OCI-LY1 (cell line): ENCODE measurements around the gene PLXDC1.

Experiments used
- H2AFZ ChIP-seq: fragments of 200-600 bp; sonication (generic), shearing (Covaris generic); 2 replicates; pipeline ENCODE4 v1.6.0; 2014; ENCODE audit warnings: antibody characterized with exemption, mild to moderate bottlenecking, low read length
- H3F3A ChIP-seq: fragments of 200-600 bp; sonication (generic), shearing (Covaris generic); 2 replicates; pipeline ENCODE4 v1.6.0; 2014; ENCODE audit warnings: mild to moderate bottlenecking, antibody characterized with exemption, low read length, moderate library complexity; ENCODE audit not compliant: insufficient read depth
- H3K27ac ChIP-seq: fragments of 200-600 bp; sonication (generic); 2 replicates; pipeline ENCODE4 v1.5.1; 2014; ENCODE audit warnings: low read length, mixed run types, mild to moderate bottlenecking, low read depth; ENCODE audit not compliant: poor library complexity, severe bottlenecking
- H3K27me3 ChIP-seq: fragments of 200-600 bp; sonication (generic); 2 replicates; pipeline ENCODE4 v1.6.0; 2014; ENCODE audit warnings: antibody characterized with exemption, mild to moderate bottlenecking, low read length, moderate library complexity; ENCODE audit not compliant: insufficient read depth
- H3K36me3 ChIP-seq: fragments of 200-600 bp; sonication (generic); 2 replicates; pipeline ENCODE4 v1.6.1; 2014; ENCODE audit warnings: mild to moderate bottlenecking, antibody characterized with exemption, low read length, moderate library complexity, mixed read lengths; ENCODE audit not compliant: insufficient read depth
- H3K4me1 ChIP-seq: fragments of 200-600 bp; sonication (generic); 2 replicates; pipeline ENCODE4 v1.5.1; 2014; ENCODE audit warnings: mild to moderate bottlenecking, low read length, moderate library complexity; ENCODE audit not compliant: insufficient read depth, severe bottlenecking
- H3K4me2 ChIP-seq: fragments of 200-600 bp; sonication (generic), shearing (Covaris generic); 2 replicates; pipeline ENCODE4 v1.6.1; 2014; ENCODE audit warnings: low read length
- H3K4me3 ChIP-seq: fragments of 200-600 bp; sonication (generic); 2 replicates; pipeline ENCODE4 v1.5.1; 2014; ENCODE audit warnings: low read length, low read depth, mild to moderate bottlenecking, mixed read lengths; ENCODE audit not compliant: poor library complexity, severe bottlenecking
- H3K79me2 ChIP-seq: fragments of 200-600 bp; shearing (Covaris generic); 2 replicates; pipeline ENCODE4 v1.6.1; 2016; ENCODE audit warnings: mixed run types, low read length, mixed read lengths; ENCODE audit not compliant: insufficient read depth
- H3K9ac ChIP-seq: fragments of 200-600 bp; sonication (generic), shearing (Covaris generic); 2 replicates; pipeline ENCODE4 v1.6.1; 2014; ENCODE audit warnings: mild to moderate bottlenecking, low read length, mixed read lengths
- H3K9me2 ChIP-seq: fragments of 200-600 bp; sonication (generic), shearing (Covaris generic); 2 replicates; pipeline ENCODE4 v1.6.1; 2014; ENCODE audit warnings: low read depth, mild to moderate bottlenecking, low read length, mixed read lengths
- H3K9me3 ChIP-seq: fragments of 200-600 bp; shearing (Covaris generic); 2 replicates; pipeline ENCODE4 v1.6.1; 2014; ENCODE audit warnings: low read length, mixed read lengths
- H4K20me1 ChIP-seq: fragments of 200-600 bp; sonication (generic), shearing (Covaris generic); 2 replicates; pipeline ENCODE4 v1.6.0; 2016; ENCODE audit warnings: mild to moderate bottlenecking, low read length; ENCODE audit not compliant: insufficient read depth
- CTCF ChIP-seq: fragments of 200-600 bp; sonication (generic), shearing (Covaris generic); IDR thresholded peaks from 2 replicates; pipeline ENCODE4 v1.5.1; 2017; ENCODE audit warnings: mild to moderate bottlenecking, antibody characterized with exemption, low read length, moderate library complexity, mixed read lengths
- EZH2 ChIP-seq: fragments of 200-600 bp; sonication (generic), shearing (Covaris generic); IDR thresholded peaks from 2 replicates; pipeline ENCODE4 v1.8.0; 2017; ENCODE audit warnings: borderline replicate concordance, mixed run types, mild to moderate bottlenecking, antibody characterized with exemption, low read length, moderate library complexity, mixed read lengths

The PLXDC1 gene

GRCh38 chr17:39178536-39178935 is 27.1 kb upstream of the PLXDC1 start:
- no peak for TF ChIP-seq EZH2
- TF ChIP-seq CTCF: no peak
- Histone ChIP-seq H3K4me1 (peaks cover 11% of the 10 kb centered on the region), H3K79me2 (no peaks in the 10 kb centered on the region), H3K4me3 (no peak overlapping the region), H4K20me1 (no peaks in the 10 kb centered on the region), H3F3A (no peaks in the 10 kb centered on the region; the same call in 1 of the 2 replicates), H3K27me3 (no peaks in the 10 kb centered on the region), H3K4me2 (no peak overlapping the region), H3K27ac (no peak overlapping the region), H3K9me2 (no peaks in the 10 kb centered on the region), H3K9ac (no peak overlapping the region), H3K36me3 (peaks cover 58% of the 10 kb centered on the region), H3K9me3 (no peaks in the 10 kb centered on the region), H2AFZ (no peak overlapping the region)

GRCh38 chr17:39177256-39177655 is 25.8 kb upstream of the PLXDC1 start:
- Histone ChIP-seq H3K4me3 (no peak overlapping the region), H3K36me3 (peaks cover 48% of the 10 kb centered on the region), H3K27ac (no peak overlapping the region), H3K4me1 (peaks cover 11% of the 10 kb centered on the region), H3K9me2 (no peaks in the 10 kb centered on the region), H3K27me3 (no peaks in the 10 kb centered on the region), H4K20me1 (no peaks in the 10 kb centered on the region), H3K9me3 (no peaks in the 10 kb centered on the region), H3K4me2 (no peak overlapping the region), H2AFZ (no peak overlapping the region), H3K79me2 (no peaks in the 10 kb centered on the region), H3K9ac (no peak overlapping the region), H3F3A (no peaks in the 10 kb centered on the region; the same call in 1 of the 2 replicates)
- TF ChIP-seq EZH2 (no peak), CTCF (no peak)

GRCh38 chr17:39175695-39176093 is 24.3 kb upstream of the PLXDC1 start:
- Histone ChIP-seq H3K4me1 (peaks cover 11% of the 10 kb centered on the region), H4K20me1 (no peaks in the 10 kb centered on the region), H3K4me3 (peak overlapping the region; percentile 50), H3K9ac (peak overlapping the region; percentile 45; the same call in 1 of the 2 replicates), H3K9me3 (no peaks in the 10 kb centered on the region), H3K9me2 (no peaks in the 10 kb centered on the region), H2AFZ (no peak overlapping the region), H3K27ac (no peak overlapping the region), H3K4me2 (peak overlapping the region; percentile 66; the same call in 1 of the 2 replicates), H3K27me3 (no peaks in the 10 kb centered on the region), H3K36me3 (peaks cover 39% of the 10 kb centered on the region), H3F3A (no peaks in the 10 kb centered on the region; the same call in 1 of the 2 replicates), H3K79me2 (no peaks in the 10 kb centered on the region)
- TF ChIP-seq CTCF (no peak), EZH2 (no peak)
